Activated CD8-positive, alpha-beta memory T cell treated with anti-CD3 and anti-CD28 coated beads for 48 hours (primary cell): ENCODE measurements around the gene CES4A.
"Not testable (repeated sequence)": the region's sequence is repeated elsewhere in the genome, so short reads cannot be mapped to it uniquely, and the experiment has no call there.

Source experiments
- DNase-seq, 3 experiments: peaks; one replicate each; pipeline ENCODE4 v3.0.0-alpha.2; 2020; ENCODE audit warnings: low read depth in 2 of 3, low spot score in 2 of 3

The CES4A gene

DNA sequence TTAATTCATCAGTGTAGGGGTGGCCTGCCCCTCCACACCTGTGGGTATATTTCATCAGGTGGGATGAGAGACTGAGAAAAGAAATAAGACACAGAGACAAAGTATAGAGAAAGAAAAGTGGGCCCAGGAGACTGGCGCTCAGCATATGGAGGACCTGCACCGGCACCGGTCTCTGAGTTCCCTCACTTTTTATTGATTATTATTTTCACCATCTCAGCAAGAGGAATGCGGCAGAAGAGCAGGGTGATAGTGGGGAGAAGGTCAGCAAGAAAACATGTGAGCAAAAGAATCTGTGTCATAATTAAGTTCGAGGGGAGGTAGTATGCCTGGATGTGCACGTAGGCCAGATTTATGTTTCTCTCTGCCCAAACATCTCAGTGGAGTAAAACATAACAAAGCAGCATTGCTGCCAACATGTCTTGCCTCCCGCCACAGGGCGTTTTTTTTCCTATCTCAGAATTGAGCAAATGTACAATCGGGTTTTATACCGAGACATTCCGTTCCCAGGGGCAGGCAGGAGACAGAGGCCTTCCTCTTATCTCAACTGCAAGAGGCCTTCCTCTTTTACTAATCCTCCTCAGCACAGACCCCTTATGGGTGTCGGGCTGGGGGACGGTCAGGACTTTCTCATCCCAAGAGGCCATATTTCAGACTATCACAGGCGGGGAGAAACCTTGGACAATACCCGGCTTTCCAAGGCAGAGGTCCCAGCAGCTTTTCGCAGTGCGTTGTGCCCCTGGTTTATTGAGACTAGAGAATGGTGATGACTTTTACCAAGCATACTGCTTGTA lies 32.8 kb upstream of the CES4A start:
- not testable (repeated sequence) for DNase-seq

DNA sequence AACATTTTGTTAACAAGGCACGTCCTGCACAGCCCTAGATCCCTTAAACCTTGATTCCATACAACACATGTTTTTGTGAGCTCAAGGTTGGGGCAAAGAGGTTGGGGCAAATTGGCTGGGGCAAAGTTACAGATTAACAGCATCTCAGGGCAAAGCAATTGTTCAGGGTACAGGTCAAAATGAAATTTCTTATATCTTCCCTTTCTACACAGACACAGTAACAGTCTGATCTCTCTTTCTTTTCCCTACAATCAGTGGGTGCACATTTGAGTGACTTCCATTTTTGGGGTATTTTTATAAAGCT lies 32.3 kb upstream of the CES4A start:
- DNase-seq, result not testable (repeated sequence)

DNA sequence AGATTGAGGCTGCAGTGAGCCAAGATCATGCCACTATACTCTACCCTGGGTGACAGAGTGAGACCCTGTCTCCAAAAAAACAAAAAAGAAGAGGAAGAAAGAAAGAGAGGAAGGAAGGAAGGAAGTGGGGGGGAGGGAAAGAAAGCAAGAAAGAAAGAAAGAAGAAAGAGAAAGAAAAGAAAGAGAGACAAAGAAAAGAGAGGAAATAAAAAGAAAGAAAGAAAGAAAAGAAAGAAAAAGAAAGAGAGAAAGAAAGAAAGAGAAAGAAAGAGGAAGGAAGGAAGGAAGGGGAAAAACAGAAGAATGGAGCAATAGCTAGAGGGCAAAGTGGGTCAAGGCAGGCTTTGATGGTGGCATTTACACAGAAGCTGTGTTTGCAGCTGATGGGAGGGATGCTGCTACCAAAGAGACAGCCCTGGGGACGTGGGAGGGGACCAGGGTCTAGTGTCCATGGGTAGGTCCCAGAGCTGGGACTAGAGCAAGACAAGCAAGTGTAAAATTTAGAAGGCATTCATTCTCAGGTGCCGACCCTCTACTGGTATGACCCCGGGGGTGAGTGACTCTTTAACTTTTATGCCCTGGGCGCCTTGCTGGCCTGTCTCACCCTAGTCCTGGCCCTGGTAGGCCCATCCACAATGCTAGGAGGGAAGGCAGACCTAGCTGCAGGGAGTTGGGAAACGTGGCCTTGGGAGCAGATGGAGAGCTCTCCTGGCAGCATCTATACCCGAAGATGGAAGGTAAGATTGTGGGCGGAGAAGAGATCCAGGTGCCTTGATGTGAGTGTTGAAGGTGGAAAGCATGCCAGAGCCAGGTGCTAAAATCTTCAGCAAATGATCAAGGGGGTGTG lies 29.3 kb upstream of the CES4A start:
- no peak for DNase-seq

DNA sequence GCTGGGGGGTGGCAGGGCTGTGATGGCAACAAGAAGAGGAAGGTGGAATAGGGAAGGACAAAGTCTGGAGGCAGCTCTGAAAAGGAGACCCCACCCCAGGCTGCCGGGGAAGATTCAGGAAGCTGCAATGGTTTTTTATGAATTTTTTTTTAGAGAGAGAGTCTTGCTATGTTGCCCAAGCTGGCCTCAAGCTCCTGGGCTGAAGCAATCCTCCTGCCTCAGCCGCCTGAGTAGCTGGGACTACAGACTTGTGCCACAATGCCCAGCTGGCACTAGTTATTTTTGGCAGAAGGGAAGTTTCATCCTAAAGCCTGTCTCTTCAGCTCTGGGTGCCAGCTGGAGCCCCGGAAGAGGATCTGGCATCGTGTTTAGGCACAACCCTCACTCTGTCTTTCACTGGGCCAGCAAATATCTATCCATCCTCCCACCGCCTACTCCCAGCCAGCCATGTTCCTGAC lies 28.7 kb upstream of the CES4A start:
- DNase-seq, result no peak

DNA sequence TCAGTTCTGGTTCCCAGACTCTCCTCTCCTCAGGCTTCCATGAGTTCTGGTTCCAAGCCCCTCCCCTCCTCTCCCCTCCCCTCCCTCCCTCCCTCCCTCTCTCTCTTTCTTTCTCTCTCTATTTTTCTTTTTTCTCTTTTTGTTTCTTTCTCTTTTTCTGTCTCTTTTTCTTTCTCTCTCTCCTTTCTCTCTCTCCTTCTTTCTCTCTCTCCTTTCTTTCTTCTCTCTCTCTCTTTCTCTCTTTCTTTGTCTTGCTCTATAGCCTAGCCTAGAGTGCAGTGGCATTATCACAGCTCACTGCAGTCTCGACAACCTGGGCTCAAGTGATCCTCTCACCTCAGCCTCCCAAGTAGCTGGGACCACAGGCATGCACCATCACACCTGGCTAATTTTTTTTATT lies 28.1 kb upstream of the CES4A start:
- no peak for DNase-seq

DNA sequence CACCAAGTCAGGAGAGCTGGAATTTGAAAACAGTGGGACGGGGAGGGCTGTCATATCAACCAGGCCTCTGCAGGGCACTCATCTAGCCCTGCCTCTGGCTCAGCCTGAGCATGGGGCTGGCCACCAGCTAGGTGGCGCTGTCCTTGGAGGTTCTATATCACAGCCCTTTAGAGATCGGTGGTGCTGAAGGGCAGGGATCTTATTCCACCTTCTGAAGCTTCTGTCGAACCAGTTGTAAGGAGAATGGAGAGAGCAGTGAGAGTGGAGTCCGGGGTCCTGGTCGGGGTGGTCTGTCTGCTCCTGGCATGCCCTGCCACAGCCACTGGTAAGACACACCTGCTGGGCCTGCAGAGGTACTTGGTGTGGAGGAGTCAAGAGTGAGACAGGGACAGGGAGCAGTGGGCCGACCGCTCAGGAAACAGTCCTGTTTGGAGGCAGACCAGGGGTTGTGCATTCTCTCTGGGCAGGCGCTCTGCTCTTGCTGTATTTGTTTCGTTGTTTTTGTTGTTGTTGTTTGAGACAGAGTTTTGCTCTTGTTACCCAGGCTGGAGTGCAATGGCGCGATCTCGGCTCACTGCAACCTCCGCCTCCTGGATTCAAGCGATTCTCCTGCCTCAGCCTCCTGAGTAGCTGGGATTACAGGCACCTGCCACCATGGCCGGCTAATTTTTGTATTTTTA lies 27.2 kb upstream of the CES4A start, which contains the start of gene CES3:
Gene CES3 (plus strand): TSS at position 202 of the 680 bp plus-strand sequence. CDS start 42 bp downstream, at position 244.
- DNase-seq, result peak in 2 of 3 experiments; percentile 25 to 35

DNA sequence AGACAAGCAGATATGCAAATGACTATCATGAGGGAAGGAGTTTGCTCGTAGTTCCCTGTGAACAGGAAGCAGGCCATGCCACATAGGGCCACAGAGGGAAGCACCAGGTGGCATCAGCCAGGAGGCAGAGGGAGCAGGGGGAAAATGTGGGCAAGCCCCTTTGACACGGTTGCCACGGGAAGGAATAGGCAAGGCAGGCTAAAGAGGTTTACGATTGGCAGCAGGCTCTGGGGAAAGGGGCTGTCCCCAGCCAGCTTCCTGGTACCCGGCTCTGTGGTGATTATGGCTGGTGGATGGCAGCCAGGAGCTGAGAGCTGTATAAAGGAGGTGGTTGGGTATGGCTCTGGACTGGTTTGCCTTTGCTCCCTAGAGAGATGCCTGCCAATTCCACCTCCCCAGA lies 26.5 kb upstream of the CES4A start:
- DNase-seq, result no peak

DNA sequence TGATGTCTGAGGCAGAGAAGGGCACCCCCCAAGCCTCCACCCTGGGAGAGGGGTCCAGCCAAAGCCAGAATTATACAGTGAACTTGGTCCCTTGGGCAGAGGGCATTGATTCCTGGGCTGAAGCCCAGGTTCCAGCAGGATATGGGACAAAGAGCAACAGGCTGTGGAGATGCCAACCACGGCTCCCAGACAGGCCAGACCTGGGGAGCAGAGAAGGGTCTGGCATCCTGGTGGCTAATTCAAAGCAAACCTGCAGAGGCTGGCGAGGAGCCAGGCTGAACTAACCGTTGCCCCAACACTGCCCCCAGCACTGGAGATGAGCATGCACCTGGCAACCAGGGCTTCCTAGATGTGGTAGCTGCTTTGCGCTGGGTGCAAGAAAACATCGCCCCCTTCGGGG lies 24.3 kb upstream of the CES4A start:
- DNase-seq, result no peak

DNA sequence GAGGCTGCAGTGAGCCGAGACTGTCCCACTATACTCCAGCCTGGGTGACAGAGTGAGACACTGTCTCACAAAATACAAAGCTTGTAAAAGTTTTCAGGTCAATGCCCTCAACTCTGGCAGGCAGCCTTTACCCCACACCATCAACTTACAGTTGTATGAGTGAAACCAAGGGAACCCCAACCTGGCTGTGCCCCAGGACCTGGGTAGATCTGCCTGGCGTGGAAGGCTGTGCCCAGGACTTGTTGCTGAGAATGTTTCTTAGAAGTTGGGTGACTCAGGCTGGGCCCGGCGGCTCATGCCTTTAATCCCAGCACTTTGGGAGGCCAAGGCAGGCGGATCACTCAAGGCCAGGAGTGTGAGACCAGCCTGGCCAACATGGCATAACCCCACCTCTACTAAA lies 19.5 kb upstream of the CES4A start:
- DNase-seq, result no peak

DNA sequence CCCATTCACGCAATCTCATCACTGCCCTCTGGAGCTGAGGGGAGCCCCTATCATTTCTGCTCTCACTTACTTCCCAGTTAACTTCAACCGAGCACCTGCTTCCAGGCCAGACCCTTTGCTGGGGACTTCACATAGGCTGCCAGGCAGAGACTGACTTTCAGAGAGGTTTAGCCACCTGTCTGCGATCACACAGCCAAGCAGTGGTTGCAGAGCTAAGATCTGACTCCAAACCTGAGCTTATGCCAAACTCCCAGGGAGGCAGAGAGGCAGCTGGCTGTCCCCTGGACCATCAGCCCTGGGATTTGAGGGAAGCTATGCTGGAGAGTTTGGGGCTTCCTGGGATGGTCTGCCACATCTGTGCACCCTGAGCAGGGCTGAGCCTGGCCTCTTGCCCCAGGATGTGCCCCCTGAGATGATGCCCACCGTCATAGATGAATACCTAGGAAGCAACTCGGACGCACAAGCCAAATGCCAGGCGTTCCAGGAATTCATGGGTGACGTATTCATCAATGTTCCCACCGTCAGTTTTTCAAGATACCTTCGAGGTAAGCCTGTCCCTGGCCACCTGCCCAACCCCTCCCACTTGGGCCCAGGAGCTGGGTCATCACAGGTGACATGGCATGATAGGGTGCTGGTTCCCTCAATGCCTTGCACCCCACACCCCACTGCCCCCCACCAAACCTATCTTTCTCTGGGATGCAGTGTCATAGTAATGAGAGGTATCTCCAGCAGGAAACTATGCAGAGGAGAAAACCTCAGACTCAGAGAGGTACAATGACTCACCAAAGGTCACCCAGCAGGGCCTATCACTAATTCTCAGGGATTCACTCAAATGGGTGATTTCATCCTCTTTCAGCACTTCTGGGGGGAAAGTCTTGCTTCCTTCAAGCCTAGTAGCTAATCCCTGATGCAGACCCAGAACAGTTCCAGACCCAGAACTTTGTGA lies 17.3 kb upstream of the CES4A start:
- DNase-seq, result no peak

DNA sequence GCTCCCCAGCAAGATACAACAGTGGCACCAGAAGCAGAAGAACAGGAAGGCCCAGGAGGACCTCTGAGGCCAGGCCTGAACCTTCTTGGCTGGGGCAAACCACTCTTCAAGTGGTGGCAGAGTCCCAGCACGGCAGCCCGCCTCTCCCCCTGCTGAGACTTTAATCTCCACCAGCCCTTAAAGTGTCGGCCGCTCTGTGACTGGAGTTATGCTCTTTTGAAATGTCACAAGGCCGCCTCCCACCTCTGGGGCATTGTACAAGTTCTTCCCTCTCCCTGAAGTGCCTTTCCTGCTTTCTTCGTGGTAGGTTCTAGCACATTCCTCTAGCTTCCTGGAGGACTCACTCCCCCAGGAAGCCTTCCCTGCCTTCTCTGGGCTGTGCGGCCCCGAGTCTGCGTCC lies 15.4 kb upstream of the CES4A start:
- no peak for DNase-seq

DNA sequence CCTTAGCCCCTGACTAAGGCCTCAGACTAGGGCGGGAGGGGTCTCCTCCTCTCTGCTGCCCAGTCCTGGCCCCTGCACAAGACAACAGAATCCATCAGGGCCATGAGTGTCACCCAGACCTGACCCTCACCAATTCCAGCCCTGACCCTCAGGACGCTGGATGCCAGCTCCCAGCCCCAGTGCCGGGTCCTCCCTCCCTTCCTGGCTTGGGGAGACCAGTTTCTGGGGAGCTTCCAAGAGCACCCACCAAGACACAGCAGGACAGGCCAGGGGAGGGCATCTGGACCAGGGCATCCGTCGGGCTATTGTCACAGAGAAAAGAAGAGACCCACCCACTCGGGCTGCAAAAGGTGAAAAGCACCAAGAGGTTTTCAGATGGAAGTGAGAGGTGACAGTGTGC lies 14.7 kb upstream of the CES4A start:
- DNase-seq, result no peak

DNA sequence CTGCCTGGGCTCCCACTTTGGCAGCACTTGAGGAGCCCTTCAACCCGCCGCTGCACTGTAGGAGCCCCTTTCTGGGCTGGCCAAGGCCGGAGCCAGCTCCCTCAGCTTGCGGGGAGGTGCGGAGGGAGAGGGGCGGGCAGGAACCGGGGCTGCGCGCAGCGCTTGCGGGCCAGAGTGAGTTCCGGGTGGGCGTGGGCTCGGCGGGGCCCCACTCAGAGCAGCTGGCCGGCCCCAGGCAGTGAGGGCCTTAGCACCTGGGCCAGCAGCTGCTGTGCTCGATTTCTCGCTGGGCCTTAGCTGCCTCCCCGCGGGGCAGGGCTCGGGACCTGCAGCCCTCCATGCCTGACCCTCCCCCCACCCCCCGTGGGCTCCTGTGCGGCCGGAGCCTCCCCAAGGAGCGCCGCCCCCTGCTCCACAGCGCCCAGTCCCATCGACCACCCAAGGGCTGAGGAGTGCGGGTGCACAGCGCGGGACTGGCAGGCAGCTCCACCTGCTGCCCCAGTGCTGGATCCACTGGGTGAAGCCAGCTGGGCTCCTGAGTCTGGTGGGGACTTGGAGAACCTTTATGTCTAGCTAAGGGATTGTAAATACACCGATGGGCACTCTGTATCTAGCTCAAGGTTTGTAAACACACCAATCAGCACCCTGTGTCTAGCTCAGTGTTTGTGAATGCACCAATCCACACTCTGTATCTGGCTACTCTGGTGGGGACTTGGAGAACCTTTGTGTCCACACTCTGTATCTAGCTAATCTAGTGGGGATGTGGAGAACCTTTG lies 14.0 kb upstream of the CES4A start:
- DNase-seq, result not testable (repeated sequence)

DNA sequence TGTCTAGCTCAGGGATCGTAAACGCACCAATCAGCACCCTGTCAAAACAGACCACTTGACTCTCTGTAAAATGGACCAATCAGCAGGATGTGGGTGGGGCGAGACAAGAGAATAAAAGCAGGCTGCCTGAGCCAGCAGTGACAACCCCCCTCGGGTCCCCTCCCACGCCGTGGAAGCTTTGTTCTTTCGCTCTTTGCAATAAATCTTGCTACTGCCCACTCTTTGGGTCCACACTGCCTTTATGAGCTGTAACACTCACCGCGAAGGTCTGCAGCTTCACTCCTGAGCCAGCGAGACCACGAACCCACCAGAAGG lies 13.5 kb upstream of the CES4A start:
- peak in 1 of 3 experiments; percentile 38 for DNase-seq

DNA sequence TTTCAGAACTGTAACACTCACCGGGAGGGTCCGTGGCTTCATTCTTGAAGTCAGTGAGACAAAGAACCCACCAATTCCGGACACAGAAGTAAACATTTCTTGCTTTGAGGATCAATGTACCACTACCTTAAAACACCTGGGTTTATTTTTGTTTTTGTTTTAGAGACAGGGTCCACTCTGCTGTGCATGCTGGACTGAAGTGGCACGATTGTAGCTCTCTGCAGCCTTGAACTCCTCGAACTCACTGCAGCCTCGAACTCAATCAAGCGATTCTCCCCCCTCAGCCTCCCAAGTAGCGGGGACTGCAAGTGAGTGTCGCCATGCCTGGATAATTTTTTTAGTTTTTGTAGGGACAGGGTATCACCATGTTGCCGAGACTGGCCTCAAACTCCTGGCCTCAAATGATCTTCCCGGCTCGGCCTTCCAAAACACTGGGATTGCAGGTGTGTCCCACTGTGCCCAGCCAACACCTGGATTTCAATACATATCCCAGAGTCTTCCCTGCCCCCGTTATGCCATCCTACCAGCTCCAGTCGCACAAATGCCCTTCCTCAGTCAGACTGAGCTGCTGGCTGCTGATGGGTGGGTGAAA lies 13.0 kb upstream of the CES4A start:
- DNase-seq, result no peak

DNA sequence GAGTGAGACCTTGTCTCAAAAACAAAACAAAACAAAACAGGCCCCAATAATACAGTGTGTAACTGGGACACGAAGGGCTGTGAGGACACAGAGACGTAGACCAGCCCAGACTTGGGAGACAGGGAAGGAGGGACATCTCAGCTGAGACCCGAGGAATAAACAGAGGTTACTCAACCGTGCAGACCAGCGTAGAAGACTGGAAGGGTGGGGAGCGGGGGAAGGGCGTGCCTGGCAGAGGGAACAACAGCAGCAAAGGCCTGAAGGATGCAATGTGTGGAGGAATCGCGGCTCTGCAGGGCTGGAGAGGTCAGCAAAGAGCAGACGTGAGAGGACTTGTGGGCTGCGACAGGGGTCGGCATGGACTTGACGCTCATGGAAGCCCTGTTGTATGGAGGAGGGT lies 11.6 kb upstream of the CES4A start:
- DNase-seq, result no peak

DNA sequence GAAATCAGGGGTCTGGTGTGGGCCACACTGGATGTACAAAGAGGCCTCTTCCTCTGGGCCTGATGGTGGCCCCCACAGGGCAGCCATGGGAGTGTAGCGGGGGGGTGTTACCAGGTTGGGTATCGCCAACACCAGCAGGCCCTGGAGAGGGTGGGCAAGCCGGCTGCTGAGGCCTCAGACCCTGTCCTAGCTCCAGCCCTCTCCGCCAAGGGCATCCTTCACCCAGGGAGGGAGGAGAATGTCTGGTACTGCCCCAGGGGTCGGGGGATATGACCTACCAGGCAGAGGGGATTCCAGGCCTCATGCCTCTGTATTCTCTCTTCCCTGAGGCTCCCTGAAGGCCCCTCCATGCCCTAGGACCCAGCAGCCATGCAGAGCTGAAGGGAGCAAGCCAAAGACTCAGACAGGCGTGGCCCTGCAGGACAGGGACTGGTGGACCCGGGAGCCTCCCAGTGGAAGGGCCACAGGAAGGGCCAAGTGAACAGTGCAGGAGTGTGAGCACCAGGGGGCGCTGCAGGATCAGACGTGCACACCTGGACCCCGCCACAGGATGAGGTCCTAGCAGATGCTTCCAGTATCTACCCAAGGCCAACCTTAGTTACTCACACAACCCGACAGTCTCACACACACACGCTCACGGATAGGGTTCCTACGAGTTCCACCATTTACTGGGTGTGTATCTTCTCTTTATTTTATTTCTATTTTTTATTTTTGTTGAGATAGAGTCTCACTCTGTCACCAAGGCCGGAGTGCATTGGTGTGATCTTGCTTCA lies 10.9 kb upstream of the CES4A start:
- DNase-seq, result peak; percentile 70 to 97 (median 96)

DNA sequence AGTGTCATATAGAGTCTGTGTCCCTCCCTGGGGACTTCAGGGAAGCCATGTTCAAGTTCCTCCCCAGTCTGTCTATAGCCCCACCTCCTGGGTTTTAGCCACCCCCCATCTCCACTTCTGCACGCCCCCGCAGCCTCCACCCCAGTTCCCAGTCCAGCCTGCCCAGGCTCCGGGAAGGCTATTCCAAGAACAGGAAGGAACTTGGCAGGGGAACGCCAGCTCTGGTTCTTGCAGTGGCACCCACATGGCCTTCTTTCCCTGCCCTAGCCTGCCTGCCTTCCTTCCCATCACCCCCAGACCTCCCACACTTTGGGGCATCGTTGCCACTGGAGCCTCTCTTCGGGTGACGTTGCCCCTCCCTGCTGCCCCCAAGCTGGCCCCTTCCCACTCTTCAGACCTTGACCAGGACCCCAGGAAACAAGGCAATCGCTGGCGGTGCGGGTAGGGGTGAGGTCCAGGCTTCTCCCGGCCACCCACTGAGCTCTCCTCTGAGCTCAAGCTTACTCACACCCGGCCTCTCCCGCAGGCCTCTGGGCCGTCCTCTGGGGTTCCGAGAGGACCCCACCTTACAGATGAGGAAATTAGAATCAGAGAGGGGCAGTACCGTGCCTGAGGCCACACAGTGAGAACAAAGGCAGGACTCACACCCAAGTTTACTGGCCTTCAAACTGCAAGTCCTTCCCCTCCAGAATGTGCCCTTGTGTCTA lies 9.2 kb upstream of the CES4A start:
- DNase-seq, result no peak
